GM23248 (cell line): Measurements from ENCODE around the gene TMEM190. TPM values are rescaled to one million over a fixed set of nuclear protein-coding genes. Genes with fewer than 3 reads are reported as not detected.

ENCODE experiments used
- DNase-seq: peaks from one replicate; pipeline ENCODE4 v3.0.0-alpha.2; 2015
- H2AFZ ChIP-seq: fragments of 200-600 bp; sonication (generic); 2 replicates; pipeline ENCODE4 v1.6.1; 2016; ENCODE audit warnings: antibody characterized with exemption
- H3F3A ChIP-seq: fragments of 200-600 bp; sonication (generic); 2 replicates; pipeline ENCODE4 v1.6.1; 2016; ENCODE audit warnings: mild to moderate bottlenecking, antibody characterized with exemption, mixed run types; ENCODE audit not compliant: insufficient read depth
- H3K27ac ChIP-seq: fragments of 200-600 bp; sonication (generic); 2 replicates; pipeline ENCODE4 v1.5.1; 2016; ENCODE audit warnings: mild to moderate bottlenecking
- H3K27me3 ChIP-seq: fragments of 200-600 bp; sonication (generic); replicated peaks from 2 replicates; pipeline ENCODE4 v1.6.1; 2016; ENCODE audit warnings: mild to moderate bottlenecking; ENCODE audit not compliant: insufficient read depth
- H3K36me3 ChIP-seq: fragments of 200-600 bp; sonication (generic); 2 replicates; pipeline ENCODE4 v1.6.1; 2016; ENCODE audit warnings: low read depth, mild to moderate bottlenecking
- H3K4me1 ChIP-seq: fragments of 200-600 bp; sonication (generic); 2 replicates; pipeline ENCODE4 v1.6.1; 2016; ENCODE audit warnings: mild to moderate bottlenecking; ENCODE audit not compliant: insufficient read depth
- H3K4me2 ChIP-seq: fragments of 200-600 bp; sonication (generic); one replicate; pipeline ENCODE4 v1.6.1; 2016; ENCODE audit warnings: mild to moderate bottlenecking; ENCODE audit not compliant: unreplicated experiment
- H3K4me3 ChIP-seq: fragments of 200-600 bp; sonication (generic); 2 replicates; pipeline ENCODE4 v1.5.1; 2016; ENCODE audit warnings: mild to moderate bottlenecking
- H3K79me2 ChIP-seq: fragments of 200-600 bp; sonication (generic); 2 replicates; pipeline ENCODE4 v1.6.1; 2016; ENCODE audit warnings: mild to moderate bottlenecking; ENCODE audit not compliant: insufficient read depth
- H3K9ac ChIP-seq: fragments of 200-600 bp; sonication (generic); 2 replicates; pipeline ENCODE4 v1.6.1; 2016; ENCODE audit warnings: mild to moderate bottlenecking
- H3K9me2 ChIP-seq: fragments of 200-600 bp; sonication (generic); 2 replicates; pipeline ENCODE4 v1.6.1; 2016; ENCODE audit warnings: mixed run types, mild to moderate bottlenecking, moderate library complexity; ENCODE audit not compliant: insufficient read depth
- H3K9me3 ChIP-seq: fragments of 200-600 bp; sonication (generic); one replicate; pipeline ENCODE4 v1.6.1; 2017; ENCODE audit warnings: low read depth
- H4K20me1 ChIP-seq: fragments of 200-600 bp; sonication (generic); 2 replicates; pipeline ENCODE4 v1.6.0; 2016; ENCODE audit not compliant: insufficient read depth
- EZH2 ChIP-seq: fragments of 200-600 bp; sonication (generic); IDR thresholded peaks from 2 replicates; pipeline ENCODE4 v1.6.1; 2018; ENCODE audit warnings: antibody characterized with exemption, mild to moderate bottlenecking; ENCODE audit not compliant: insufficient read depth, poor library complexity, severe bottlenecking
- EZH2phosphoT487 ChIP-seq: fragments of 200-600 bp; sonication (generic); IDR thresholded peaks from 2 replicates; pipeline ENCODE4 v1.6.1; 2018; ENCODE audit warnings: antibody characterized with exemption, moderate library complexity, mild to moderate bottlenecking, low read depth; ENCODE audit not compliant: insufficient read depth
- WGBS, 2 experiments: methylation state at CpG; one replicate each; pipeline ENCODE4 v1.1.6; 2015 to 2017; ENCODE audit warnings: low lambda C conversion rate in 2 of 2, low coverage in 1 of 2; ENCODE audit errors: missing lambda C conversion rate in 2 of 2; 5-methylcytosine and 5-hydroxymethylcytosine counted together
- in situ Hi-C: fragments of 300-500 bp; cut with MboI; formaldehyde crosslinking; loops from 2 replicates; pipeline ENCODE4 v1.15.0; 2020
- polyA plus RNA-seq: library from polyadenylated mRNA; unstranded; fragments of >200 nt; fragmentation: Nextera tagmentation; extraction: Ambion mirVana; gene quantifications from 2 replicates; pipeline ENCODE4 v1.2.1, GENCODE V29; 2016
- total RNA-seq: library from RNA; depleted of rRNA; stranded (reverse); fragments of >200 nt; shearing (Covaris generic); gene quantifications from 2 replicates; pipeline ENCODE4 v1.2.3, GENCODE V29; 2014

TMEM190 gene
- total and polyA plus RNA-seq, 2 experiments from 2014 or later, result not detected

DNA sequence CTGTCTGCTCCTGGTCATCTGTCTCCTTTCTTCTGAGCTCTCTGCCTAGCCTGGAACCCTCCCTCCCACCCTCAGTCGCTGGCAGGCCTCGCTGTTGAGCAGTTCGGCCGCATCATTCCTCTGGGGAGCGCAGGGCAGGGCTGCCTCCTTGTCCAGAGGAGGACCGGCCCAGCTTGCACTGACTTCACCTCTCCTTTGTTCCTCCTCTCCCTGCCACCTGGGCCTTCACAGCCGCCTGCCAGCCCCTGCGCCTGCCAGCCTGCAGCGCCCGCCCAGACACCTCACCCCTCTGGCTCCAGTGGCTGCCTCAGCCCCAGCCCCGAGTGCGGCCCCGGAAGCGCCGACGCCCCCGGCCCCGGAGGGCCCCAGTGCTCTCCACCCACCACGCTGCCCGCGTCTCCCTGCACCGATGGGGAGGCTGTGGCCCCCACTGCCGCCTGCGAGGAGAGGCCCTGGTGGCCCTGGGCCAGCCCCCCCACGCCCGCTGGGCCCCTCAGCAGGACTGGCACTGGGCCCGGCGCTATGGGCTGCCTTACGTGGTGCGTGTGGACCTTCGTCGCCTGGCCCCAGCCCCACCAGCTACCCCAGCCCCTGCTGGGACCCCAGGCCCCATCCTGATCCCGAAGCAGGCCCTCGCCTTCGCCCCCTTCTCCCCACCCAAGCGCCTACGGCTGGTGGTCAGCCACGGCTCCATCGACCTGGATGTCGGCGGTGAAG is 29.7 kb upstream of the TMEM190 start:
- peaks cover 4% of the 10 kb centered on the region for H3K27me3 ChIP-seq
- H3K9ac ChIP-seq, result no peak overlapping the region
- no peaks in the 10 kb centered on the region for H3F3A ChIP-seq
- 91 to 94% methylated on average over 25 to 39 of the region's 41 CpGs for WGBS, 2 experiments
- DNase-seq, result no peak
- in situ Hi-C loops, result no loop called here
- TF ChIP-seq EZH2 (no peak), EZH2phosphoT487 (no peak)
- no peaks in the 10 kb centered on the region for H3K36me3 ChIP-seq
- H3K4me3 ChIP-seq, result no peak overlapping the region
- no peaks in the 10 kb centered on the region for H3K79me2 ChIP-seq
- H2AFZ ChIP-seq, result no peak overlapping the region
- H3K4me2 ChIP-seq, result no peak overlapping the region
- H3K27ac ChIP-seq, result no peak overlapping the region
- H4K20me1 ChIP-seq, result no peaks in the 10 kb centered on the region
- H3K9me2 ChIP-seq, result no peaks in the 10 kb centered on the region
- H3K4me1 ChIP-seq, result no peaks in the 10 kb centered on the region
- no peaks in the 10 kb centered on the region for H3K9me3 ChIP-seq

DNA sequence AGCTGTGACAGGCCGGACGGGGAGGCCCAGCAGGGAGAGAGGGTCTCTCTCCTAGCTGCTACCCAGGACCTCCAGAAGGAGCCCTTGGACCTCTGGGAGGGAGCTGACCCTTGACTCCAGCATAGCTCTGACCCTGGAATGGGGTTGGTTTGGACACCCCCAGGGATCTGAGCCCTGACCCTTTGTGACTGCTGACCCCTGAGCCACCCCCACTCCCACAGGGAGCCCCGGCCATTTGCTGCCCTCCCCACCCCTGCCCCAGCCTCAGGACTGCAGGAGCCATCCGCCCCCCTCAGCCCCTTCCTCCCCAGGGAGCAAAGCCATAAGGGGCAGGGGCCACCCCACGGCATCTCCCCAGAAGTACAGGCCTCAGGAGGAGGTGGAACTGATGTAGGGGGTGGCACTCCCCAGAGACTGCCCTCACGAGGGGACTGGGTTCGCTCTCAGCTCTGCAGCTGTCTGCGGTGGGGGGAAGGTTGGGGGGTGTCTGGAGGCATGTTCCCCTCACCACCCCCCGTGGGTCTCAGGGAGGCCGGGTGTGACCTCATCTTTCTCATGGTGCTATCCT is 29.1 kb upstream of the TMEM190 start:
- no peak overlapping the region for H2AFZ ChIP-seq
- no peak for TF ChIP-seq EZH2phosphoT487
- TF ChIP-seq EZH2, result no peak
- no peak overlapping the region for H3K27ac ChIP-seq
- no peaks in the 10 kb centered on the region for H3K4me1 ChIP-seq
- no peaks in the 10 kb centered on the region for H3K9me3 ChIP-seq
- in situ Hi-C loops, result no loop called here
- no peaks in the 10 kb centered on the region for H3K9me2 ChIP-seq
- peaks cover 10% of the 10 kb centered on the region for H3K27me3 ChIP-seq
- WGBS, 2 experiments, result 75 to 78% methylated on average over 7 to 10 of the region's 10 CpGs
- no peak for DNase-seq
- H3F3A ChIP-seq, result no peaks in the 10 kb centered on the region
- no peak overlapping the region for H3K9ac ChIP-seq
- no peaks in the 10 kb centered on the region for H3K36me3 ChIP-seq
- H3K79me2 ChIP-seq, result no peaks in the 10 kb centered on the region
- no peak overlapping the region for H3K4me3 ChIP-seq
- no peak overlapping the region for H3K4me2 ChIP-seq
- no peaks in the 10 kb centered on the region for H4K20me1 ChIP-seq

DNA sequence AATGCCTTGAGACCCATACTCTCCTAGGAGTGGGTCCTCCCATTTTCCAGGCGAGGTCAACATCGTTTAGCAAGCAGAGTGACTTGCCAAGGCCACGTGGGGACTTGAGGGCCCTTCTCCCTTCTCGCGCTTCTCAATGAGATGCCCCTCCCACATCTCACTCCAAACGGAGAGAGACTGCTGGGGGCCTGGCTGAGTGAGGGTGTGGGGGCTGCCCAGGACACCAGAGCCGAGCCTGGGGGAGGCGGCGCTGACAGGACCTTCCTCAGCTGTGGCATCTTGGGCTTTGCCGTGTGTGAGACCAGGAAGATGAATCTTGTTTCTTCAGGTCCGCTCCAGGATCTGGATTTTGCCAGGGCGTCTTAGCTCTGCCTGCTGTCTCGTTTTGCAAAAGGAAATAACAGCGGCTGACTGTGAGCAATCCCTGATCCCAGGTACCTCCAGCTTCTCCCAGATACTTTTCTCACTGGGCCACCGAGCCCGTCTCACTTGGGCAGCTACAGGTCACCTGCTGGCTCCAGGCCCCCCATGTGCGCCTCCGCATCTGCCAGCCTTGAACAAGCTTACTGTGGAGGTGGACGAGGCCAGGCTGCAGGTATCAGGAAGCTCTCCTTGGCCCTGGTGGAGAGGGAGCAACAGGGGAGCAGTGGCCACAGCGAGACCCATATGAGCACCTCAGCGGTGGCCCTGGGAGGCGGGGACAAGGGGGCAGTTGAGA is 28.1 kb upstream of the TMEM190 start:
- no peak overlapping the region for H3K27ac ChIP-seq
- H2AFZ ChIP-seq, result no peak overlapping the region
- H3K4me2 ChIP-seq, result no peak overlapping the region
- no peaks in the 10 kb centered on the region for H3K79me2 ChIP-seq
- H3K4me3 ChIP-seq, result no peak overlapping the region
- no peaks in the 10 kb centered on the region for H3K9me2 ChIP-seq
- H3F3A ChIP-seq, result no peaks in the 10 kb centered on the region
- H3K9me3 ChIP-seq, result no peaks in the 10 kb centered on the region
- H3K4me1 ChIP-seq, result no peaks in the 10 kb centered on the region
- H3K36me3 ChIP-seq, result no peaks in the 10 kb centered on the region
- no peaks in the 10 kb centered on the region for H4K20me1 ChIP-seq
- TF ChIP-seq EZH2phosphoT487, result no peak
- in situ Hi-C loops, result no loop called here
- 68 to 72% methylated on average over 21 to 22 of the region's 22 CpGs for WGBS, 2 experiments
- DNase-seq, result no peak
- H3K27me3 ChIP-seq, result peaks cover 20% of the 10 kb centered on the region
- no peak overlapping the region for H3K9ac ChIP-seq

DNA sequence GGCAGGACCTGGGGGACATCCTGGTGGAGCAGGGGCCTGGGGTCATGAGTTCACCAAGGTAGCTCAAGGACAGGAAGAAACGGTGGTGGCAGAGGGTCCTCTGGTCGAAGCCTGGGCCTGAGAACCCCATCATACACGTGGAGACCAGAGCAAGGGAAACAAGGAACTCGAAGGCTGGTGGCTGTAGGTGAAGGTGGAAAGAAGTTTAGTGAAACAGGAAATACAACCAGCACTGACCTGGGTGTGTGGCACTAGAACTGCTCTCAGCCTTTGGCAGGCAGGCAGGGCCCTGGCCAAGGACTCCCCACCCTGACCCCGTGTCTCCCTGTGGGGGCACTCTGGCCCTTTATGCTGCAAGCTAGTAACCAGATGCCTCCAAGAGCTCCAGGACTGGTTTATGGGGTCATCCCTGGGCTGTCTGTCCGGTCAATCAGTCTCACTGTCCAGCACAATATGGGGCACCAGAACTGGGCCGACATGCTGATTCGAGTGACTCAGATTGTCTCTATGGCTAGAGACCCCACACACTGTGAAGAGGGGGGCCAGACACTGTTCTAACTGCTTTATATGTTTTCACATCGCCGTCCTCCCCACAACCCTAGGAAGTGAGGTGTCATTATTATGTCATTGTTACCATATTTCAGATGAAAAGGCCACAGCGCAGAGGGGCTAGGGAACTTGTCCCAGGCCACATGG is 25.9 kb upstream of the TMEM190 start:
- in situ Hi-C loops, result no loop called here

More for the DNA sequence above, 25.9 kb upstream of the TMEM190 start:
- Histone ChIP-seq H3K36me3 (no peaks in the 10 kb centered on the region), H3F3A (no peaks in the 10 kb centered on the region), H3K4me3 (no peak overlapping the region), H2AFZ (no peak overlapping the region), H3K79me2 (no peaks in the 10 kb centered on the region), H3K9ac (no peak overlapping the region), H3K4me2 (no peak overlapping the region), H4K20me1 (no peaks in the 10 kb centered on the region), H3K27me3 (peaks cover 31% of the 10 kb centered on the region), H3K9me2 (no peaks in the 10 kb centered on the region), H3K9me3 (no peaks in the 10 kb centered on the region), H3K27ac (no peak overlapping the region), H3K4me1 (no peaks in the 10 kb centered on the region)
- 66 to 71% methylated on average over 11 of the region's 11 CpGs for WGBS, 2 experiments
- TF ChIP-seq EZH2phosphoT487 (no peak), EZH2 (no peak)
- DNase-seq, result no peak
